NCI-H2107 (cell line): ENCODE results near the gene FAM163A.

Experiments
- DNase-seq: peaks from one replicate; lab custom pipeline; 2025; lab: John Stamatoyannopoulos, UW

Gene FAM163A

DNA sequence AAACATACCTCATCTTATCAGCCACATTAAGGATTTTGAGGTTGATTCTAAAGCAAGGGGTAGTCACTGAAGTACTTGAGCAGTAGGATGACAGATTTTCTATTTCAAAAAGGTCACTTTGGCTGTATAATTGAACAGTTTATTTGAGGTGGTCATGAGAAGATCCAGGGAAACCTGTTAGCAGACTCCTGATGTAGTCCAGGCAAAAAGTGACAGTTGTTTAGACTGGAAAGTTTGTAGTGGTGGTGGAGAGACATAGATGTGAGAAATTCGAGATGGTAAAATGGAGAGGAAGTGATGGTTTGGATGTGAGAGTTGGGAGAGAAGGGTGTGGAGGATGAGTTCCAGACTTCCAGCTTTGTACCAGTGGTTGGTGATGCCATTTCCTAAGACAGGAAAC, 7.5 kb downstream of the FAM163A start:
- DNase-seq = no peak

DNA sequence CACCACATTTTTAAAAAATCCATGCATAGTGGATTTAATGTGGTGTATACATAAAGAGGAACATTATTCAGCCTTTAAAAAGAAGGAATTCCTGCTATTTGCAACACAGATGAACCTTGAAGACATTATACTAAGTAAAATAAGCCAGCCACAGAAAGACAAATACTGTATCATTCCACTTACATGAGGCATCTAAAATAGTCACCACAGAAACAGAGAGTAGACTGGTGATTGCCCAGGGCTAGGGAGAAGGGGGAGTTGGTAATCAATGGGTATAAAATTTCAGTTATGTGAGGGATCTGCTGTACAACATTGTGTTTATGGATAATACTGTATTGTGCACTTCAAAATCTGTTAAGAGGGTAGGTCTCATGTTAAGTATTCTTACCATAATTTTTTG, 10.0 kb downstream of the FAM163A start:
- no peak for DNase-seq

DNA sequence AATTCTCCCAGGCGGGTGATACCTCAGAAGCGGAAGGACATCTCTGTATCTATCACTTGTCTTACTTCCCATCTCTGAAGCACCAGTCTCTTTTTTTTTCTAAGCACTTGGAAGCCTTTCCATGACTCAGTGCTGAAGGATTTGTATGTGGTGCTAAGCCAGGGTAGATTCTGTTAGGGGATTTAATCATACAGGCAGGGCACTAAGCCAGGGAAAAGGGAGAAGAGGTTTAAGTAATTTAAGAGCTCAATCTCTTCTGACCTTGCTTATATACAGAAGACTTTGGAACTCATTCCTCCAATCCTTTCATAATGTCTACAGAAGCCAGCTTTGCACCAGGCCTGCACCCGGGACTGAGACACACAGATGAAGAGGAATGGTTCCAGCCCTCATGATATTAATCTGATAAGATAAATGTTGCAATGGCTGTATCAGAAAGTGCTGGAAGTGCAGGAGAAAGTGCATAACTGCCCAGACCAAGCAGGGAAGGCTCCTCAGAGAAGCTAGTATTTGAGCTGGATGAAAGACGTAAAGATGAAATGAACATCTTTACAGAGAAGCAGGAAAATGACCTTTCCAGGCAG, 11.0 kb downstream of the FAM163A start:
- no peak for DNase-seq

DNA sequence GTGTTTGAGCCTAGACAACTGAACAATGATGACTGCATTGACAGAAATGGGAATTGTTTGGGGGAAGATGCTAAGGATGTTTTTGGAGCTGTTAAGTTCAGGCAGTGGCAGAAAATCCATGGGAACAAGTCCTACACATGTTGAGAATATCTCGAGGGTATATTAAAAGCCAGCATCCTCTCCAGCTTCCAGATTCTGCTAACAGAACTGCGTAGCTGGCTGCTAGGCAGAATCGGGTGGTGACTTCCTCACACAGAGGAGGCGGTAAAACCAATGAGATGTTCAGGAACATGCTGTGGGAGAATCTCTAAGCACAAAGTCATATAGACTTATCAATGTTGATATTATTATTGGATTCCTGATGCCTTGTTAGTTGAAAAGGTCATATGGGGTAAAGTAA, 14.8 kb downstream of the FAM163A start:
- DNase-seq = no peak

DNA sequence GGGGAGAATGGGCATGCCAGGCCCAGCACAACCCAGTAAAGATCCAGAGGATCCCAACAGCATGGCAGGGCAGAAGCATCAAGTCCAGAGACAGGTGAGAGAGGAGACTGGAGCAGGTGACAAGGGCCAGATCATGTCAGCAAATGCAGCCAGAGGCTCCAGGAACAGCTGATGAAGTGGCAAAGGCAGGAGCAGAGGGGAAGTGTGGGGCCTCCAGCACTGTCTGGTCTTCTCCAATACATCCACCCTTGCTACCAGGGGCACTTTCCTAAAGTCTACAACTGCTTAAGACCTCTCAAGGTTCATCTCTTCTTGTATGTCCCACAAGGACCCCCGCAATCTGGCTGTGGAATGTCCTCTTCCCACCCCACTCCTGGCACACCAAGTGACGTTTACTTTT, 17.4 kb downstream of the FAM163A start:
- no peak for DNase-seq

DNA sequence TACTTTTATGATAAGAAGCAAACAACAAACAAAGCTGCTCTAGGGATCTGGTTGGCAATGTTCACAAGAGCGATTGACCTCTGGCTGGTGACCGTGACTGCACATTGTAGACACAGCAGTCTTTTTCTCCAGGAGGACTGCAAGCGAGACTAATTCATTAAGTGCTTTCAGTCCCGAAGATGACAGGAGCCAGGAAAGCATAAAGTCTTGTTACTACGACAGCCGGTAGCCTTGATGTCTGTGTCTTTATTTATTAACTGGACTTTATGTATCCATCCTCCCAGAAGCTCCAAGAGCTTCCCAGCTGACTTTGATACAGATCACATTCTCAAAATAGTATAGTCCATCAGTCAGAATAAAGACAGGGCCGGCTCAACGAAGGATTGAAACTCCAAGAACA, 18.2 kb downstream of the FAM163A start:
- DNase-seq = no peak

DNA sequence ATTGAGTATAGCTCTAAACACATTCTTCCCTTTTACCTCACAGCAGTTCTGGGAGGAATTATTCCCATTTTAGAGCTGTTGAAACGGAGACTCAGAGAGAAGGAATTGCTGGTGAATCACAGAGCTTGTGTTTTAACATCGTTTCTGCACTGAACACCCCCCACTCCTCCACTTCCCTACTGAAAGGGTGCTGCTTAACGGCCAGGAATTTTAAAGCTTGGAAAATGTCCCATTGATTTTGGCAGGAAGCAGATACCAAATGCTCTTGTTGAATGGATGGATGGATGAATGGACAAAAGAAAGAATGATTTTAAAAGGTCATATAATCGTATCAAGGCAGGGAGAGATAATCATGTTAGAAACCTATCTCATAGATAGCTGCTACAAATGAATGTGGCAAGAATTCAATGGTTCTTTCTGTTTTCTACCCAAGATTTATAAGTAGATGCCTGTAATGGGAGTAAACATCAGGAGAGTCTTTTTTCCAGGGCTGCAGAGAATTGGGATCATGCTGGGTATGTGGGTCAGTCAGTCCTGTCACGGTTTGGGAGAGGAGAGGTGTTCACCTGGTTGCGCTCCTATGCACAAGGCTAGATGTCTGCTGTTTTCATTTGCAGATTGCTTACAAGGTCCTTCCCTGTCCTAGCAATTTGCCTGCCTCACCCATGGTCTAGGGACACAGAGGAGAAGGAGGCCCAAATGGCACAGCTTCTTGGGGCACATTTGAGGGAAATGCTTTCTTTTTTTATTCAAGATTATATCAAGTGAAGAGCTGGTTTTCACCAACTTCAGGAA, 19.0 kb downstream of the FAM163A start:
- no peak for DNase-seq

DNA sequence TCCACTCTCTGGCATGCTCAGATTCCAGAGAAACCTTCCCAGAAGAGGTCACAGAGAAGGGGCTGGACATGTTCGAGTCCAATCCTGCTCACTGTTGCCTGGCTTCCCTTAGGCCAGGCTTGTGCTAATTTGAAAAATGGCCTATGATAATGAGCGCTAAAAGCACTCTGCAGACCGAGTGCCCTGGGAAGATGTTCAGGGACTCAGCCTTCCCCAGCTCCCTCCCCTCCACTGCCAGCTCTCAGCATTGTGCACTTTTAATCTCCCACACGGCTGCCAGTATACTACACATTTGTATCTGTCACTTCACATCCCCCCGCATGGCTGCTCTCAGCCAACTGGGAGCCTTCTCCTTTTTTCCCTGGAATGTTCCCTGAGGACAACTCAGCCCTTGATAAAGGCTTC, 24.1 kb downstream of the FAM163A start:
- no peak for DNase-seq

DNA sequence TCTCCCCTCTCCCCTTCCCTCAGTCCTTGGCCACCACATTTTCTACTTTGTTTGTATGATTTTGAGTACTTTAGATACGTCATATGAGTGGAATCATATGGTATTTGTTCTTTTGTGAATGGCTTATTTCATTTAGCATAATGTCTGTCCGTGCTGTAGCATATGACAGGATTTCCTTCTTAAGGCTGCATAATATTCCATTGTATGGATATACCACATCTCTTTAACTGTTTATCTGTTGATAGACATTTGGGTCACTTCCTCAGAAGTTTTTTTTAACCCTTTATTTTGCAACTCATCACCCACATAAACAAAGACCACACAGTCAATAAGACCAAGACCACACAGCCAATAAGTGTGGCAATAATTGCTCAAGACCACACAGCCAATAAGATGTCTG, 24.9 kb downstream of the FAM163A start:
- no peak for DNase-seq

DNA sequence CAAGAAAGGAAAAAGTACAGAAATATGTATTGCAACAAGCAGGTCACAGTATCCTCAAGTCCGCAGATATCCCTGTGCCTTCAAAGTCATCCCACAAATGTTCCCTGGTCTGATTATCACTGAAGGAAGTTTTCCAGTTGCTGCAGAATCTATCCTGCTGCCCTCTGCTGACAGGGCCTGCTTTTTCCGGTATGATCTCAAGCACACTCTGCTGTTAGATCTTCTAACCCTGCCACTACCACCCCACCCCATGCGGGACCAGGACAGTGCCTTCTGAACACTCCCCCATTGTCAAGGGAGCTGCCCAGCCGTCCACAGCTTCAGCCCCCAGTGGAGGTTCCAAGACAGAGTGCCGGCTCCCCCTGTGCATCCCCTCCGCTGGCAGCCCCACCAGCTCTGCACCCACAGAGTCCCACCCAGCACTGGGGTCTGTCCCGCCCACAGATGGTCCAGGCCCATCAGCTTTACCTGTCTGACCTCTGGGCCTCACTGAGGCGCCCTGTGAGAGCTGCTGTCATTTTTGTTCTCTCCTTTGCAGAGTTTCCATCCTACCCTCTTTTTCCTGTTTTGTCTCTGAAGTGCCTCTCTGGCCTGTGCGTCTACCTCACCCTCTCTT, 27.9 kb downstream of the FAM163A start:
- DNase-seq = no peak

DNA sequence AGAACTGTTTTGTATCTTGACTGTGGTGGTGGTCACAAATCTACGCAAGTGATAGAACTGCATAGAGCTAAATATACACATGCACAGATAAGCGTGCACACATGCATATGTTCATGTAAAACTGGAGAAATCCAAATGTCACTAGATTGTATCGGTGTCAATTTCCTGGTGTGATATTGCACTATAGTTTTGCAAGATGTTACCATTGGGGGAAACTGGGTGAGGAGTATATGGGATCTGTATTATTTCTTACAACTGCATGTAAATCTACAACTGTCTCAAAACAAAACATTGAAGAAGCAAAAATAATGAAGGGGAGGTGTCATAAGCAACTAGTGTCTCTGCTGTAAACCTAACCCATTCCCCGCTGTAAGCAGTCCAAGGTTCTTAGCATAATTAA, 30.2 kb downstream of the FAM163A start:
- no peak for DNase-seq

DNA sequence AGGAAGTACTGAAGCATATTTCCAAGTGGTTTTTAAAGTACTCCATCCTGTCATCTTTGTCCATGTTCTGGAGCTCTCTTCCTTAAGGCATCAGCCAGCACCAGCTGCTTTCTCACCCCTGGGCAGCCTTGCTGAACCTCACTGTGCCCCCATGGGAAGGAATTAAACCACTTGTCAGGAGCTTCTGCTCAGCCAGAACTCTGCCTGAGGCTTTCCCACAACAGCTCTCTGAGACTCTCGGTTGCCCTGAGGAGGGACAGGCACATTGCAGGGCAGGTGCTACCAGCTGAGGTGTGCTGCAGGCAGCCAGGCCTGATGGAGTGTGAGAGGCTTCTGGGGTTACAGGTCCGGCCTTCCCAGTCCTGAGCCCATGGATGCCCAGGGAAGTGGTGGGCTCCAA, 30.9 kb downstream of the FAM163A start:
- no peak for DNase-seq

DNA sequence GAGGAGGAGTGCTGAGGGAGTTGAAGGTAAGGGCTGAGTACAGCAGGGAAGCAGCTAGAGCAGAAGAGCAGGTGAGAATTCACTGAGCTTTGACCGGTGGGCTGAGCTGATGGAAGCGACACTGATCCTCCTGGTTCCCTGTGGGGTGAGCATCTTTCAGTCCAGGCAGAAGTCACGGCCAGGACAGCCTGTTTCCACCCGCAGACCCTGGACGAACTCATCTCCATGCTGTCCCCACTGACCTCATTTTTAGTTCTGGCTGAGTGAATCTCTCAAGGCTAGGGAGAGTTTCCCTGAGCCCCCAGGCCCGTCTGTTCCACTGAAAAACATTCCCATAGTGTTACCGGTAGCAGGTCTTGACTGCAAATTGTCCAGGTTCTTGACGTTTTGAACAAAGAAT, 31.5 kb downstream of the FAM163A start:
- no peak for DNase-seq

DNA sequence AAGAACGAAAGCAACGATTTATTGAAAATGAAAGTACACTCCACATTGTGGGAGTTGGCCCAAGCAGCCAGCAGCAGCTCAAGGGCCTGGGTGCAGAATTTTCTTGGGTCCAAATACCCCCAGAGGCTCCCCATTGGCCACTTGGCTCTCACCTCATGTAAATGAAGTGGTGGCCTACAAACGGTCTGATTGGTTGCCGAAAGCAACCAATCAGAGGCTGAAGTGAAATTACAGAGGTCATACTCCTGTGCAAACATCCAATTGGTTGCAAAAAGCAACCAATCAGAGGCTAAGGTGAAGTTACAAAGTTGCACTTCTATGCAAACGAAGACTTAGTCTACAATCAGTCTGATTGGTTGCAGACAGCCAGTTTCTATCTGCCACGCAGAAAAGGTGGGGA, 31.9 kb downstream of the FAM163A start:
- no peak for DNase-seq

DNA sequence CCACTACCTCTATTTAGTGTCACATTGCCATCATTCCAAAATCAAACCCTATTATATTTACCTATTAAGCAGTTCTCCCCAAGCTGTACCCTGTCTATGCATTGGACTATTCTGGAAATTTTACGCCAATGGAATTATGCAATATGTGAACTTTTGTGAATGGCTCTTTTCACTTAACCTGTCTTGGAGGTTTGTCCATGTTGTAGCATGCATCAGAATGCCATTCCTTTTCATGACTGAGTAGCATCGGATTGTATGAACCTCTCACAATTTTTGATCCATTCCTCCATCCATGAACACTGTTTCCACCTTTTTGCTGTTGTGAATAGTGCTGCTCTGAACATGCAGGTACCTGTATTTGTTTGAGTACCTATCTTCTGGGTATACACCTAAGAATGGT, 33.7 kb downstream of the FAM163A start:
- DNase-seq = no peak

DNA sequence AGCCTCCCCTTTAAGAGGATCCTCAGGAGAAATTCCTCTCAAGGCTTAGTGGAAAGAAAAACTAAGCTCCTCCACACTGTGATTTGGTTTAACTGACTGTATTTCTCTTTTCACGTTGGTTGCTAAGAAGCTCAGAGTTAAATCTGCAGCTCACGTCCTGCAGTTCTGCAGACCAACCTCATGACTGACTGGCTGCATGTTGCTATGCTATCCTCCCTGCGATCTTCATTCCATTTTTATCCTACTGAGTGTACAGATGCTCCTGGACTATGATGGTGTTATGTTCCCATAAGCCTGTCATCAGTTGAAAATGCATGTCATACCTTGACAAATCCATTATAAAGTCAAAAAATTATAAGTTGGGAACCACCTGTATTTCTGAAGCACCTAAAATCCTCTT, 34.6 kb downstream of the FAM163A start:
- DNase-seq = no peak

DNA sequence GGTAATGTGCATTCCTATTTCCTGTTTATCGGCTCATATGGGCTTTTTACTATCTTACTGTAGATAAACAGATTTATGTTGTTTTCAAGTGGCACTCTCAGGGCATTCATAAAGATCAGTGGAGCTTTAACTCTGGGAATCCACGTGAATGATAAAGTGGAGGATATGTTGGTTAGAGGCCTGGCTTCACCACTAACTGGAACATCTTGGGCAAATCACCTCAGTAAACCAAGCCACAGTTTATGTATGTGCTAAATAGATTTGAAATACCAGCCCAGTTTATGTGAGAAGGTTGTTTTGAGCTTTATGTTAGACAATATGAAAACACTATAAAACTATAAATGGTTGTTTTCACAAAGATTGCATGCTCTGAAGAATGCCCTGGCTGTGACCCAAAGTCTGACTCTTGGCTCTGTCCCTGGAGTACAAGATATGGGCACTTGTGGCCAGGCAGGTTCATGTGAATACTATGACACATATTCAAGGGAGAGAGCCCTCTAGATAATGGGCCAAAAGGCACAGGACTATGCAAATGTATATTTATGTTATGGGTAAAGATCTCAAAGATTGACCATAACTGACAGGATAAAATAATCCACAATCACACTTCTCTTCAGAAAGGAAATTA, 36.7 kb downstream of the FAM163A start:
- DNase-seq = no peak

DNA sequence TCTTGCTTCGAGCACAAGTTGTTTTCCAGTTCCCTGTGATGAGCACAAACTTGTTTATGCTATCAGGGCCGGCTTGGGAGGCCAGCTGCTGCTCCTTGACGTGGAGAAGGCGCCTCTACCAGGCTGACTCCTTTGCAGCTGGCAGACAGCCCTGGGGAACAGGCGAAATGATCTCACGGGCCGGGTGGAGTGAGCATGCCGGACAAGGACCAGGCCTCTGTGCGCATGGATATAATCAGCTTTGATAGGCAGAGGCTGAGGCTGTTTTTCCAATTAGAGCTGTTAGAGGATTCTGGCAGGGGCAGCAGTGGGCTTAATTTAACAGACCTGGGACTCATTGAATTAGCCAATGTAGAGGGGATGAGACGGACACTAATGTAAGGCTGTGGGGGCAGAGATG, 38.9 kb downstream of the FAM163A start:
- DNase-seq = no peak

DNA sequence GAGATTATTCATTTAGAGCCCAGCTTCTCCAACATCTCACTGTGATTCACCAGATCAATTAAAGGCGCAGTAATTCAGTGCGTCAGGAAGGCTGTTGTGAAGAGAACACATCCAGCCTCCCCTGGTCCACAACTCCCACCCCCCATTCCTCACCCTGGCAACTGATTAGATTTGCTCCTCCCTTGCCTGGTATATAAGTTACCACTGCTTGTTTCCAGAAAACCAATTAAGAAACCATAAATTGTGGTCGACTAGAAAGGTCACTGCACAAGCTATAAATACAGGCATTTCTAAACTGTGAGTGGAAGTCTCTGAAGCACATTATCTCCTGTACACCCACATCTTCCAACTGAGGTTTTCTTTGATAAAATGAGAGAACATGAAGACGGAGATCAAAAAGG, 41.9 kb downstream of the FAM163A start:
- no peak for DNase-seq

DNA sequence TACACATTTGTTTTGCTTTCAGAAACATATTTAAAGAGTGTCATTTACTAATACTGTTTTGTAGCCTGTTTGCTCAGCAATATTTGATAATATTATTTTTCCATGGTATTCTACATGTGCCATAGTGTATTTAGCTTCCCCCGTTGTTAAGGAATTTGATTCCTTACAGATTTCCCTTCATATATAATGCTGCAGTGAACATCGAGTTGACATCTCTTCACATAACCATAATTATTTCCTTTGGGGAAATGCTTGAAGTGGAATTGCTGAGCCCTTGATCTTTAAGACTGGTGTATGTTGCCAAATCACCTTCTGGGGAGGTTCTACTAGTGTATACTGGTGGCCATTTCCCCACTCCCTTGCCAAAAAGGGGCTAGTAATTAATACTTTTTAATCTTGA, 42.6 kb downstream of the FAM163A start:
- no peak for DNase-seq

DNA sequence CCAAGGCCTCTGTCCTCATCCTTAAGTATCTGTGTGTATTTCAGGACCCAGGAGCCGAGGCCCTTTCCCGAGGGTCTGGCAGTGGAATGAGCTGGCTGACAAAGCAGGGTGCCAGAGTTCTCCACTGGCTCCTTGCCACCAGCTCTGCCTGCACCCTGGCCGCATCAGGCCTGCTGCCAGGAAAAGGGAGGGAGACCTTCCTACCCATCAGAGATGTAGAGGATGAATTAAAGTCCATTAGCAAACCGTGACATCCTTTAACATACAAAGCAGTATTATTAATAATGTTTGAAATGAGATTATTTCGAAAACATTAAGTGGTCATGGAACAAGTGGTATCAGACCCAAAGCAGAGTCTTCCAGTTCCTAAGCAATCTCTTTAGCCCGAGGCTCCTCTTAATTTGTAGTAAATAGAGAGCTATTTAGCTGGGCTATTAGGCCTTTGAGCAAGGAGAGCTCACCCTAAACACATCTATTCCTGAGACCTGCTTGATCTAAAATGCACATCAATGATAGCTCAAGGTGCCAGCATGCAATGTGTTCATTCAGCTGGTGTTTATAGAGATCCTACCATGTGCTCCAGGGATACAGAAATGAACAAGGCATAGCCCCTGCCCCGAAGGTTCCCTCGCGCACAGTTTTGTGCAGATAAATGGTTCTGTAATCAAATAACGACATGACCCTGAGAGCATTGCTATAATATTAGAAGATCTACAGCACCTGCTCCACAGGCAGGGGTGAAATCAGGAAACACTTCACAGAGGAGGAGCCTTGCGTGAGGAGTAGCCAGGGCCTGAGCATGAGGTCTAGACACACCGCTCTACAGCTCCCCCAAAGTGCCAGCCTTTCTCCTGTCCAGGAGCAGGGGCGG, 44.0 kb downstream of the FAM163A start:
- no peak for DNase-seq

DNA sequence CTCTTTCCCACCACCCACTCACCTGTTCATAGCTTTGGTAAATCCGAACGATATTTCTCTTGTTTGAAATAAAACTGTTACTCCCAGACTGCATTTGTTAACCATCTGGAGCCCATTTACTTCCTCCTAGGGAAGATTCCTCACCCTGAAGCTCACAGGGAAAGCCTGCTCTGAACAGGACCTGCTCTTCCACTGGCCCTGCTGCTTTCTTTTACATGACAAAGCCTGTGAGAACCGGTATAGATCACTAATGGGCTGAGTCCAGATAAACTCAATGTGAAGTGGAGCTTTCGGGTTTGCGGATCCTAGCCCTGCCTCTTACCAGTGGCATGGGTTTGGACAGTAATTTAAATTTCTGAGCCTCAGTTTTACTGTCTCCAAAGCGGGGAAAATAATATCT, 45.2 kb downstream of the FAM163A start:
- no peak for DNase-seq
